ENCODE measurements around the gene DGKQ.

DNA sequence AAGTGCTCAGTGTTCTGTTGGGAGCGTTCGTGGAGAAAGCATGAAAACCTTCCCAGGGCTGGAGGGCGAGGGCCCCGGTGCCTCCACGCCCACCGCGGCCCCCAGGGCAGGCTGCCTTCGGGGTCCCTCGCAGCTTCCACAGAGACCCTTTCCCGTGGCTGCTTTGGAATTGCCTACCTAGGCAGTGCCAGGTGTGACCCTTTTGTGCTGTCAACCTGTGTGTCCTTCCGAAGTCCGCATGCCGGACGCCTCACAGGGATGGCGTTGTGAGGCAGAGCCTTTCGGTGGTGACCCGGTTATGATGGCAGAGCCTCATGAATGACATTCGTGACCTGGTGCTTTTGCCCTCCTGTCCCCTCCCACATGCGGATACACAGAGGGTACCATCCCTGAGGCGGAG is 23.7 kb downstream of the DGKQ start:
- TF ChIP-seq SP2 (IDR thresholded peaks at IDR 0.05; ENCODE audit: low read length) = no peak
- no peak for TF ChIP-seq SIN3A (conservative IDR thresholded peaks at IDR 0.05 in 1 of 2, IDR thresholded peaks at IDR 0.05 in 1 of 2; ENCODE audit: low read depth in 1 of 2, low read length in 2 of 2)
- TF ChIP-seq CEBPB (IDR thresholded peaks at IDR 0.05; ENCODE audit: low read depth, low read length) = no peak
- TF ChIP-seq TEAD4 (IDR thresholded peaks at IDR 0.05; ENCODE audit: low read depth, low read length) = no peak
- TF ChIP-seq, protein P1, sequence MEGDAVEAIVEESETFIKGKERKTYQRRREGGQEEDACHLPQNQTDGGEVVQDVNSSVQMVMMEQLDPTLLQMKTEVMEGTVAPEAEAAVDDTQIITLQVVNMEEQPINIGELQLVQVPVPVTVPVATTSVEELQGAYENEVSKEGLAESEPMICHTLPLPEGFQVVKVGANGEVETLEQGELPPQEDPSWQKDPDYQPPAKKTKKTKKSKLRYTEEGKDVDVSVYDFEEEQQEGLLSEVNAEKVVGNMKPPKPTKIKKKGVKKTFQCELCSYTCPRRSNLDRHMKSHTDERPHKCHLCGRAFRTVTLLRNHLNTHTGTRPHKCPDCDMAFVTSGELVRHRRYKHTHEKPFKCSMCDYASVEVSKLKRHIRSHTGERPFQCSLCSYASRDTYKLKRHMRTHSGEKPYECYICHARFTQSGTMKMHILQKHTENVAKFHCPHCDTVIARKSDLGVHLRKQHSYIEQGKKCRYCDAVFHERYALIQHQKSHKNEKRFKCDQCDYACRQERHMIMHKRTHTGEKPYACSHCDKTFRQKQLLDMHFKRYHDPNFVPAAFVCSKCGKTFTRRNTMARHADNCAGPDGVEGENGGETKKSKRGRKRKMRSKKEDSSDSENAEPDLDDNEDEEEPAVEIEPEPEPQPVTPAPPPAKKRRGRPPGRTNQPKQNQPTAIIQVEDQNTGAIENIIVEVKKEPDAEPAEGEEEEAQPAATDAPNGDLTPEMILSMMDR (IDR thresholded peaks at IDR 0.05; ENCODE audit: control extremely low read depth in 1 of 3, insufficient read depth in 1 of 3, low read depth in 1 of 3, low read length in 3 of 3) = no peak
- no peak for TF ChIP-seq TAF1 (IDR thresholded peaks at IDR 0.05; ENCODE audit: low read depth, low read length)
- TF ChIP-seq BRCA1 (IDR thresholded peaks at IDR 0.05; ENCODE audit: low read depth, low read length) = no peak
- TF ChIP-seq, protein P2, sequence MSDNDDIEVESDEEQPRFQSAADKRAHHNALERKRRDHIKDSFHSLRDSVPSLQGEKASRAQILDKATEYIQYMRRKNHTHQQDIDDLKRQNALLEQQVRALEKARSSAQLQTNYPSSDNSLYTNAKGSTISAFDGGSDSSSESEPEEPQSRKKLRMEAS (IDR thresholded peaks at IDR 0.05) = no peak
- TF ChIP-seq E2F6 (IDR thresholded peaks at IDR 0.05) = no peak

Data from H1 (cell line).